Measurements from ENCODE around the gene SLC49A4. TPM values are rescaled to one million over a fixed set of nuclear protein-coding genes. Genes with fewer than 3 reads are reported as not detected.

Gene SLC49A4
- total RNA-seq, 1 experiment from 2014 or later = 38.0 TPM

GRCh38 chr3:122929188-122930062, 134.6 kb downstream of the SLC49A4 start:
- no peak for DNase-seq (ENCODE audit: low read depth)

GRCh38 chr3:122930063-122930997, 135.5 kb downstream of the SLC49A4 start:
- no peak for DNase-seq (ENCODE audit: low read depth)

Other genes starting within 250 kb of the SLC49A4 start
- gene PARP9, start 230.8 kb upstream of the SLC49A4 start, total RNA-seq (2014; rRNA removed; shearing (Covaris generic)) = 143 and 192 TPM in 2 replicates
- gene DTX3L, start 230.7 kb upstream of the SLC49A4 start, total RNA-seq (2014; rRNA removed; shearing (Covaris generic)) = 109 and 174 TPM in 2 replicates
- gene PARP15, start 217.4 kb upstream of the SLC49A4 start, total RNA-seq (2014; rRNA removed; shearing (Covaris generic)) = 0.20 TPM in 1 of 2 replicates, not detected in the other
- 135 and 158 TPM in 2 replicates for gene PARP14, start 114.2 kb upstream of the SLC49A4 start, total RNA-seq (2014; rRNA removed; shearing (Covaris generic))
- gene HSPBAP1, start 1.2 kb upstream of the SLC49A4 start, total RNA-seq (2014; rRNA removed; shearing (Covaris generic)) = 5.5 and 7.7 TPM in 2 replicates
- gene SEMA5B, start 232.7 kb downstream of the SLC49A4 start, total RNA-seq (2014; rRNA removed; shearing (Covaris generic)) = not detected in 2 replicates

Measured in M059J (cell line).